ENCODE data around the gene SORCS1.

GRCh38 chr10:106942035-106942662, 222.4 kb downstream of the SORCS1 start:
- TF ChIP-seq KDM5A (IDR thresholded peaks at IDR 0.05; ENCODE audit: low read length), result no peak
- TF ChIP-seq RBBP5 (IDR thresholded peaks at IDR 0.05; ENCODE audit: borderline replicate concordance, low read depth, low read length), result no peak
- TF ChIP-seq, protein P1, sequence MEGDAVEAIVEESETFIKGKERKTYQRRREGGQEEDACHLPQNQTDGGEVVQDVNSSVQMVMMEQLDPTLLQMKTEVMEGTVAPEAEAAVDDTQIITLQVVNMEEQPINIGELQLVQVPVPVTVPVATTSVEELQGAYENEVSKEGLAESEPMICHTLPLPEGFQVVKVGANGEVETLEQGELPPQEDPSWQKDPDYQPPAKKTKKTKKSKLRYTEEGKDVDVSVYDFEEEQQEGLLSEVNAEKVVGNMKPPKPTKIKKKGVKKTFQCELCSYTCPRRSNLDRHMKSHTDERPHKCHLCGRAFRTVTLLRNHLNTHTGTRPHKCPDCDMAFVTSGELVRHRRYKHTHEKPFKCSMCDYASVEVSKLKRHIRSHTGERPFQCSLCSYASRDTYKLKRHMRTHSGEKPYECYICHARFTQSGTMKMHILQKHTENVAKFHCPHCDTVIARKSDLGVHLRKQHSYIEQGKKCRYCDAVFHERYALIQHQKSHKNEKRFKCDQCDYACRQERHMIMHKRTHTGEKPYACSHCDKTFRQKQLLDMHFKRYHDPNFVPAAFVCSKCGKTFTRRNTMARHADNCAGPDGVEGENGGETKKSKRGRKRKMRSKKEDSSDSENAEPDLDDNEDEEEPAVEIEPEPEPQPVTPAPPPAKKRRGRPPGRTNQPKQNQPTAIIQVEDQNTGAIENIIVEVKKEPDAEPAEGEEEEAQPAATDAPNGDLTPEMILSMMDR (IDR thresholded peaks at IDR 0.05; ENCODE audit: control extremely low read depth in 1 of 3, insufficient read depth in 1 of 3, low read depth in 1 of 3, low read length in 3 of 3), result no peak
- TF ChIP-seq POLR2A (IDR thresholded peaks at IDR 0.05; ENCODE audit: control extremely low read depth in 1 of 2, low read depth in 2 of 2, low read length in 2 of 2), result no peak
- TF ChIP-seq POLR2AphosphoS5 (IDR thresholded peaks at IDR 0.05; ENCODE audit: low read depth, low read length), result no peak
- TF ChIP-seq RFX5 (IDR thresholded peaks at IDR 0.05; ENCODE audit: borderline replicate concordance, low read depth, low read length), result no peak
- TF ChIP-seq EP300 (IDR thresholded peaks at IDR 0.05; ENCODE audit: borderline replicate concordance in 1 of 2, low read depth in 2 of 2, low read length in 2 of 2), result no peak
- no peak for TF ChIP-seq SP2 (IDR thresholded peaks at IDR 0.05; ENCODE audit: low read length)
